Stimulated activated naive CD4-positive, alpha-beta T cell (primary cell): Measurements from ENCODE around the gene STK10.

ENCODE experiments used
- DNase-seq, 6 experiments: peaks; one replicate each; lab custom pipeline; 2025; lab: John Stamatoyannopoulos, UW

Gene STK10

GRCh38 chr5:172007175-172008110 lies 180.6 kb downstream of the STK10 start:
- DNase-seq, result peak in 1 of 6 experiments; percentile 27

GRCh38 chr5:172006321-172007174 lies 181.5 kb downstream of the STK10 start, which contains the start of gene FBXW11:
Gene FBXW11 (minus strand): TSS chr5:172006638. CDS start chr5:172006502, 136 bp downstream.
- DNase-seq, result peak; percentile 91 to 98 (median 94)

GRCh38 chr5:172005708-172006320 lies 182.2 kb downstream of the STK10 start:
- DNase-seq, result peak in 2 of 6 experiments; percentile 12 to 44

- DNase-seq, result peak in 1 of 6 experiments; percentile 8
Measured at GRCh38 chr5:172004824-172005237, 183.2 kb downstream of the STK10 start.

GRCh38 chr5:172003746-172004145 lies 184.3 kb downstream of the STK10 start:
- DNase-seq, result no peak

GRCh38 chr5:172002840-172003512 lies 185.0 kb downstream of the STK10 start:
- DNase-seq, result no peak

- peak in 1 of 6 experiments; percentile 14 for DNase-seq
Measured at GRCh38 chr5:172002310-172002709, 185.7 kb downstream of the STK10 start.

- DNase-seq, result no peak
Measured at GRCh38 chr5:171999877-172000276, 188.1 kb downstream of the STK10 start.

- DNase-seq, result no peak
Measured at GRCh38 chr5:171999100-171999499, 188.9 kb downstream of the STK10 start.

- DNase-seq, result no peak
Measured at GRCh38 chr5:171997011-171997410, 191.0 kb downstream of the STK10 start.

- no peak for DNase-seq
Measured at GRCh38 chr5:171992813-171993212, 195.2 kb downstream of the STK10 start.

- DNase-seq, result no peak
Measured at GRCh38 chr5:171992305-171992704, 195.7 kb downstream of the STK10 start.
